ENCODE results near the gene ERF. TPM values are rescaled to one million over a fixed set of nuclear protein-coding genes. Genes with fewer than 3 reads are reported as not detected.
A peak's percentile ranks its signal among the peaks of the same experiment; 100 is the strongest.

Gene ERF
- total RNA-seq, 1 donor from 2014 or later: 42.1 TPM

- intact Hi-C loops (cut with DNase I): no loop called here
- ATAC-seq (ENCODE audit: poor library complexity) (no peak), DNase-seq (no peak)
Observed at GRCh38 chr19:42249149-42249750, 5.7 kb downstream of the ERF start.

GRCh38 chr19:42248270-42249148, 6.4 kb downstream of the ERF start:
- intact Hi-C loops (cut with DNase I): no loop called here
- DNase-seq: no peak
- no peak for ATAC-seq (ENCODE audit: poor library complexity)

- intact Hi-C loops (cut with DNase I): loop anchor here (2.0 kb wide), 1 partner anchor 33 kb away; no protein-coding TSS in a partner anchor
- no peak for ATAC-seq (ENCODE audit: poor library complexity)
- DNase-seq: no peak
Observed at GRCh38 chr19:42247640-42248199, 7.2 kb downstream of the ERF start.

- ATAC-seq (ENCODE audit: poor library complexity) (no peak), DNase-seq (no peak)
- intact Hi-C loops (cut with DNase I): loop anchor here (2.0 kb wide), 1 partner anchor 34 kb away; no protein-coding TSS in a partner anchor
Observed at GRCh38 chr19:42246922-42247639, 7.8 kb downstream of the ERF start.

GRCh38 chr19:42246143-42246921, 8.6 kb downstream of the ERF start:
- intact Hi-C loops (cut with DNase I): loop anchor here (2.0 kb wide), 1 partner anchor 34 kb away; no protein-coding TSS in a partner anchor
- DNase-seq (peak; percentile 81), ATAC-seq (ENCODE audit: poor library complexity) (peak; percentile 8)

GRCh38 chr19:42245231-42245630, 9.7 kb downstream of the ERF start:
- no peak for DNase-seq
- intact Hi-C loops (cut with DNase I): no loop called here
- no peak for ATAC-seq (ENCODE audit: poor library complexity)

GRCh38 chr19:42244347-42245220, 10.3 kb downstream of the ERF start:
- ATAC-seq (ENCODE audit: poor library complexity) (peak; percentile 57), DNase-seq (peak; percentile 95)
- intact Hi-C loops (cut with DNase I): no loop called here

- DNase-seq: peak; percentile 99
- intact Hi-C loops (cut with DNase I): no loop called here
- ATAC-seq (ENCODE audit: poor library complexity): peak; percentile 84
Observed at GRCh38 chr19:42242512-42243409, 12.2 kb downstream of the ERF start, which contains the start of gene GSK3A. Gene GSK3A (minus strand): TSS chr19:42242602. CDS start chr19:42242465, 137 bp downstream.

- intact Hi-C loops (cut with DNase I): no loop called here
- DNase-seq (peak; percentile 69), ATAC-seq (ENCODE audit: poor library complexity) (no peak)
Observed at GRCh38 chr19:42242069-42242511, 12.8 kb downstream of the ERF start.

GRCh38 chr19:42241279-42241678, 13.6 kb downstream of the ERF start:
- intact Hi-C loops (cut with DNase I): no loop called here
- DNase-seq: no peak
- no peak for ATAC-seq (ENCODE audit: poor library complexity)

- intact Hi-C loops (cut with DNase I): no loop called here
- no peak for DNase-seq
- no peak for ATAC-seq (ENCODE audit: poor library complexity)
Observed at GRCh38 chr19:42239544-42240220, 15.2 kb downstream of the ERF start.

GRCh38 chr19:42235181-42235580, 19.7 kb downstream of the ERF start:
- no peak for DNase-seq
- ATAC-seq (ENCODE audit: poor library complexity): no peak
- intact Hi-C loops (cut with DNase I): no loop called here

GRCh38 chr19:42234364-42234763, 20.6 kb downstream of the ERF start:
- DNase-seq (no peak), ATAC-seq (ENCODE audit: poor library complexity) (no peak)
- intact Hi-C loops (cut with DNase I): no loop called here

GRCh38 chr19:42233678-42234292, 21.1 kb downstream of the ERF start:
- DNase-seq (no peak), ATAC-seq (ENCODE audit: poor library complexity) (no peak)
- intact Hi-C loops (cut with DNase I): no loop called here

- DNase-seq: no peak
- intact Hi-C loops (cut with DNase I): no loop called here
- ATAC-seq (ENCODE audit: poor library complexity): no peak
Observed at GRCh38 chr19:42233106-42233505, 21.8 kb downstream of the ERF start.
